HCEC 1CT (cell line): ENCODE data around the gene GOLGA1.
A peak's percentile ranks its signal among the peaks of the same experiment; 100 is the strongest.

ENCODE experiments used
- DNase-seq: peaks from one replicate; pipeline ENCODE4 v3.0.0-alpha.2; 2017

Gene GOLGA1

GRCh38 chr9:124880501-124880900, 60.4 kb downstream of the GOLGA1 start:
- no peak for DNase-seq

GRCh38 chr9:124879226-124879625, 61.7 kb downstream of the GOLGA1 start:
- no peak for DNase-seq

GRCh38 chr9:124878518-124878917, 62.4 kb downstream of the GOLGA1 start:
- no peak for DNase-seq

GRCh38 chr9:124878021-124878420, 62.9 kb downstream of the GOLGA1 start:
- DNase-seq: no peak

- no peak for DNase-seq
These were observed 63.7 kb downstream of the GOLGA1 start for GRCh38 chr9:124877021-124877782.

- no peak for DNase-seq
These were observed 65.4 kb downstream of the GOLGA1 start for GRCh38 chr9:124875501-124875900.

GRCh38 chr9:124873664-124874063, 67.2 kb downstream of the GOLGA1 start:
- DNase-seq: no peak

GRCh38 chr9:124871156-124871561, 69.7 kb downstream of the GOLGA1 start:
- no peak for DNase-seq

GRCh38 chr9:124870723-124871122, 70.2 kb downstream of the GOLGA1 start:
- no peak for DNase-seq

- DNase-seq: peak; percentile 46
These were observed 70.8 kb downstream of the GOLGA1 start for GRCh38 chr9:124869986-124870560.

GRCh38 chr9:124869466-124869985, 71.4 kb downstream of the GOLGA1 start:
- DNase-seq: peak; percentile 43

- peak; percentile 81 for DNase-seq
These were observed 72.1 kb downstream of the GOLGA1 start for GRCh38 chr9:124868511-124869465.

- no peak for DNase-seq
These were observed 77.5 kb downstream of the GOLGA1 start for GRCh38 chr9:124863371-124863871.

GRCh38 chr9:124861342-124862229, 79.3 kb downstream of the GOLGA1 start, which contains the start of the genes ARPC5L and RPL35:
Gene ARPC5L (plus strand): TSS chr9:124862130. CDS start chr9:124869291, 7,161 bp downstream.
Gene RPL35 (minus strand): TSS chr9:124861957. CDS start chr9:124861912, 45 bp downstream.
- DNase-seq: peak; percentile 93

GRCh38 chr9:124860582-124861341, 80.1 kb downstream of the GOLGA1 start:
- no peak for DNase-seq

- DNase-seq: no peak
These were observed 80.9 kb downstream of the GOLGA1 start for GRCh38 chr9:124859803-124860581.

- no peak for DNase-seq
These were observed 82.4 kb downstream of the GOLGA1 start for GRCh38 chr9:124858330-124859046.

- no peak for DNase-seq
These were observed 83.2 kb downstream of the GOLGA1 start for GRCh38 chr9:124857533-124858162.
